DND-41 (cell line): ENCODE data around the gene LBHD1.
A peak's percentile ranks its signal among the peaks of the same experiment; 100 is the strongest.

ENCODE experiments used
- ATAC-seq: fragments of 200-7000 bp; cut with Tn5 transposase; 3 replicates; pipeline ENCODE4 v1.9.1; 2021; ENCODE audit warnings: low read depth; ENCODE audit not compliant: insufficient read depth
- DNase-seq: peaks from one replicate; pipeline ENCODE4 v3.0.0-alpha.2; 2020
- H2AFZ ChIP-seq: 2 replicates; pipeline ENCODE4 v1.6.0; 2012; ENCODE audit warnings: low read depth, low read length
- H3K27ac ChIP-seq: 2 replicates; pipeline ENCODE4 v1.5.1; 2012; ENCODE audit warnings: low read length, inconsistent platforms
- H3K27me3 ChIP-seq: fragments of 200-600 bp; sonication (generic); 2 replicates; pipeline ENCODE4 v1.6.0; 2012; ENCODE audit warnings: low read length, mild to moderate bottlenecking, inconsistent platforms; ENCODE audit not compliant: insufficient read depth, poor library complexity
- H3K36me3 ChIP-seq: 2 replicates; pipeline ENCODE4 v1.5.1; 2012; ENCODE audit warnings: low read length, inconsistent platforms; ENCODE audit not compliant: insufficient read depth
- H3K4me1 ChIP-seq: 2 replicates; pipeline ENCODE4 v1.5.1; 2012; ENCODE audit warnings: mild to moderate bottlenecking, low read length; ENCODE audit not compliant: insufficient read depth
- H3K4me2 ChIP-seq: 2 replicates; pipeline ENCODE4 v1.6.0; 2012; ENCODE audit warnings: mild to moderate bottlenecking, moderate library complexity, low read length, inconsistent platforms; ENCODE audit not compliant: insufficient read depth
- H3K4me3 ChIP-seq, 2 experiments: fragments of 200-600 bp in 1 of 2; shearing (Covaris generic) in 1 of 2; 2 replicates each; pipeline ENCODE4 v1.5.1; 2012 to 2016; ENCODE audit warnings: inconsistent platforms in 2 of 2, low read length in 2 of 2, mild to moderate bottlenecking in 2 of 2, low read depth in 1 of 2, moderate library complexity in 1 of 2
- H3K79me2 ChIP-seq: 2 replicates; pipeline ENCODE4 v1.6.0; 2012; ENCODE audit warnings: low read length, inconsistent platforms; ENCODE audit not compliant: insufficient read depth
- H3K9ac ChIP-seq: 2 replicates; pipeline ENCODE4 v1.6.0; 2012; ENCODE audit warnings: low read depth, mild to moderate bottlenecking, inconsistent platforms, low read length, moderate library complexity
- H3K9me3 ChIP-seq: 2 replicates; pipeline ENCODE4 v1.5.1; 2012; ENCODE audit warnings: low read length, moderate library complexity, mild to moderate bottlenecking, inconsistent platforms; ENCODE audit not compliant: insufficient read depth, severe bottlenecking
- H4K20me1 ChIP-seq: 2 replicates; pipeline ENCODE4 v1.6.0; 2012; ENCODE audit warnings: low read length; ENCODE audit not compliant: insufficient read depth
- CTCF ChIP-seq: IDR thresholded peaks from 2 replicates; pipeline ENCODE4 v1.5.1; 2012; ENCODE audit warnings: borderline replicate concordance, low read length, moderate library complexity, mild to moderate bottlenecking; ENCODE audit not compliant: poor library complexity, severe bottlenecking; ENCODE audit errors: extremely low read depth
- EZH2 ChIP-seq: IDR thresholded peaks from 3 replicates; pipeline ENCODE4 v1.6.1; 2012; ENCODE audit warnings: borderline replicate concordance, low read depth, mild to moderate bottlenecking, moderate library complexity, low read length, inconsistent platforms; ENCODE audit not compliant: severe bottlenecking

Gene LBHD1

GRCh38 chr11:62712861-62713260 is 40.8 kb upstream of the LBHD1 start:
- no peak overlapping the region for H3K4me2 ChIP-seq
- ATAC-seq (no peak), DNase-seq (no peak)
- no peak overlapping the region for H3K4me3 ChIP-seq
- H3K36me3 ChIP-seq: peaks cover 75% of the 10 kb centered on the region
- peaks cover 32% of the 10 kb centered on the region for H3K4me1 ChIP-seq
- no peak for TF ChIP-seq CTCF
- TF ChIP-seq EZH2: no peak
- H3K27me3 ChIP-seq: no peaks in the 10 kb centered on the region
- H3K79me2 ChIP-seq: peaks cover 49% of the 10 kb centered on the region
- H3K9me3 ChIP-seq: no peaks in the 10 kb centered on the region
- H3K9ac ChIP-seq: no peak overlapping the region
- no peak overlapping the region for H2AFZ ChIP-seq
- no peaks in the 10 kb centered on the region for H4K20me1 ChIP-seq
- H3K27ac ChIP-seq: no peak overlapping the region

GRCh38 chr11:62712276-62712812 is 40.3 kb upstream of the LBHD1 start:
- DNase-seq (no peak), ATAC-seq (no peak)
- no peak overlapping the region for H3K4me2 ChIP-seq
- no peak for TF ChIP-seq EZH2
- TF ChIP-seq CTCF: no peak
- H3K4me3 ChIP-seq: no peak overlapping the region
- H3K36me3 ChIP-seq: peaks cover 70% of the 10 kb centered on the region
- H3K27ac ChIP-seq: no peak overlapping the region
- H3K9me3 ChIP-seq: no peaks in the 10 kb centered on the region
- H3K9ac ChIP-seq: no peak overlapping the region
- no peaks in the 10 kb centered on the region for H4K20me1 ChIP-seq
- no peaks in the 10 kb centered on the region for H3K27me3 ChIP-seq
- H3K79me2 ChIP-seq: peaks cover 46% of the 10 kb centered on the region
- H2AFZ ChIP-seq: no peak overlapping the region
- peaks cover 36% of the 10 kb centered on the region for H3K4me1 ChIP-seq

- H3K4me3 ChIP-seq: peak overlapping the region in 1 of 2 experiments; percentile 72; a peak in 2 of 4 replicates
- H4K20me1 ChIP-seq: no peaks in the 10 kb centered on the region
- peak overlapping the region; percentile 86 for H3K27ac ChIP-seq
- TF ChIP-seq EZH2: no peak
- no peak for TF ChIP-seq CTCF
- peaks cover 51% of the 10 kb centered on the region for H3K4me1 ChIP-seq
- H3K4me2 ChIP-seq: peak overlapping the region; percentile 86
- peaks cover 31% of the 10 kb centered on the region for H3K79me2 ChIP-seq
- ATAC-seq (no peak), DNase-seq (no peak)
- peak overlapping the region; percentile 76 for H2AFZ ChIP-seq
- H3K27me3 ChIP-seq: no peaks in the 10 kb centered on the region
- no peaks in the 10 kb centered on the region for H3K9me3 ChIP-seq
- H3K36me3 ChIP-seq: peaks cover 47% of the 10 kb centered on the region
- H3K9ac ChIP-seq: peak overlapping the region; percentile 74
Measured at GRCh38 chr11:62710001-62710345, 37.9 kb upstream of the LBHD1 start.
